Testis (tissue), 3 donors: ENCODE measurements around the gene MACF1. TPM values are rescaled to one million over a fixed set of nuclear protein-coding genes. Genes with fewer than 3 reads are reported as not detected.
A peak's percentile ranks its signal among the peaks of the same experiment; 100 is the strongest.

Experiments used
- DNase-seq: peaks from one replicate; pipeline ENCODE4 v3.0.0-alpha.2; 2019
- H3K27ac ChIP-seq, 2 donors: fragments of 200-600 bp; sonication (generic); one replicate each; pipeline ENCODE4 v1.5.1; 2019
- H3K27me3 ChIP-seq: fragments of 200-600 bp; sonication (generic); one replicate; pipeline ENCODE4 v1.5.1; 2019
- H3K36me3 ChIP-seq: fragments of 200-600 bp; sonication (generic); one replicate; pipeline ENCODE4 v1.5.1; 2017; ENCODE audit warnings: low read depth; ENCODE audit errors: missing control alignments
- H3K4me1 ChIP-seq: fragments of 200-600 bp; sonication (generic); one replicate; pipeline ENCODE4 v1.5.1; 2019
- H3K4me3 ChIP-seq, 2 donors: fragments of 200-600 bp; sonication (generic); one replicate each; pipeline ENCODE4 v1.5.1; 2017 to 2019
- H3K9me3 ChIP-seq: fragments of 200-600 bp; sonication (generic); one replicate; pipeline ENCODE4 v1.5.1; 2017
- CTCF ChIP-seq, 3 experiments: fragments of 450-650 bp in 2 of 3; fragments of 200-600 bp in 1 of 3; sonication (generic) in 1 of 3; IDR thresholded peaks; one replicate each; pipeline ENCODE4 v1.5.1; 2016 to 2019; ENCODE audit warnings: antibody characterized with exemption in 3 of 3, mild to moderate bottlenecking in 2 of 3, moderate library complexity in 1 of 3
- POLR2A ChIP-seq: fragments of 450-650 bp; IDR thresholded peaks from one replicate; pipeline ENCODE4 v1.6.1; 2017; ENCODE audit warnings: antibody characterized with exemption, mild to moderate bottlenecking, moderate library complexity
- WGBS, 2 donors: methylation state at CpG; one replicate each; pipeline ENCODE4 v1.1.5; 2018; 5-methylcytosine and 5-hydroxymethylcytosine counted together
- intact Hi-C: fragments of 100-400 bp; cut with DNase I; formaldehyde crosslinking; loops from one replicate; pipeline ENCODE4 v1.15.1; 2023; ENCODE audit warnings: low total_unique reads
- polyA plus RNA-seq: library from polyadenylated mRNA; stranded (reverse); fragments of 350-450 nt; fragmentation: Illumina TruSeq; extraction: RNeasy Lipid Tissue Mini Kit (QIAGEN cat#74804); gene quantifications from one replicate; pipeline ENCODE4 v1.2.3, GENCODE V29; 2014; ENCODE audit warnings: low read depth, low replicate concordance; ENCODE audit not compliant: insufficient read depth
- total RNA-seq, 2 donors: library from RNA; depleted of rRNA; stranded (reverse); fragments of >200 nt; gene quantifications; one replicate each; pipeline ENCODE4 v1.2.3, GENCODE V29; 2016

The MACF1 gene
- total and polyA plus RNA-seq, 3 donors from 2014 or later = 136 to 494 (median 422) TPM

DNA sequence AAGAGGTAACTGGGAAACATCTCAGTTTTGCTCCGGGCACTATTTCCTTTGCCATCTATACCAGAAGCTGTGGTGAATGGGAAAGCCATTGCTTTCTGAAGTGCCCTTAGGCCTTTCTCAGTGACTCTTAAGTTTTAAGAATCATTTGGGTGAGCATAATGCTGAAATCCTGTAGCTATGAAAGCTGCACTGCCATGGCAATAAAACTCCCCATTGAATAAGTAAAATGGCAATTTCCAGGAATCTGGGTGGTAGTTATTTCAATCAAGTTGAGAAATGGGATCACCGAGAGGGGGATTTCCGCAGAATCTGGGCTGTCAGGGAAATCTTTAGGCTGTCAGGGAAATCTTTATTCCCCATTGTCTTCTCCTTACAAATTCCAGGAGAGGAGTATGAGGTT is 26.8 kb upstream of the MACF1 start:
- intact Hi-C loops = no loop called here
- Histone ChIP-seq H3K9me3 (no peaks in the 10 kb centered on the region), H3K4me1 (peaks cover 32% of the 10 kb centered on the region), H3K27me3 (no peaks in the 10 kb centered on the region), H3K36me3 (no peaks in the 10 kb centered on the region), H3K4me3 (no peak overlapping the region), H3K27ac (no peak overlapping the region)
- no peak for DNase-seq
- WGBS, 2 donors = 87% methylated on average over 3 of the region's 3 CpGs
- TF ChIP-seq CTCF (IDR thresholded peaks at IDR 0.05) (no peak), POLR2A (no peak)

DNA sequence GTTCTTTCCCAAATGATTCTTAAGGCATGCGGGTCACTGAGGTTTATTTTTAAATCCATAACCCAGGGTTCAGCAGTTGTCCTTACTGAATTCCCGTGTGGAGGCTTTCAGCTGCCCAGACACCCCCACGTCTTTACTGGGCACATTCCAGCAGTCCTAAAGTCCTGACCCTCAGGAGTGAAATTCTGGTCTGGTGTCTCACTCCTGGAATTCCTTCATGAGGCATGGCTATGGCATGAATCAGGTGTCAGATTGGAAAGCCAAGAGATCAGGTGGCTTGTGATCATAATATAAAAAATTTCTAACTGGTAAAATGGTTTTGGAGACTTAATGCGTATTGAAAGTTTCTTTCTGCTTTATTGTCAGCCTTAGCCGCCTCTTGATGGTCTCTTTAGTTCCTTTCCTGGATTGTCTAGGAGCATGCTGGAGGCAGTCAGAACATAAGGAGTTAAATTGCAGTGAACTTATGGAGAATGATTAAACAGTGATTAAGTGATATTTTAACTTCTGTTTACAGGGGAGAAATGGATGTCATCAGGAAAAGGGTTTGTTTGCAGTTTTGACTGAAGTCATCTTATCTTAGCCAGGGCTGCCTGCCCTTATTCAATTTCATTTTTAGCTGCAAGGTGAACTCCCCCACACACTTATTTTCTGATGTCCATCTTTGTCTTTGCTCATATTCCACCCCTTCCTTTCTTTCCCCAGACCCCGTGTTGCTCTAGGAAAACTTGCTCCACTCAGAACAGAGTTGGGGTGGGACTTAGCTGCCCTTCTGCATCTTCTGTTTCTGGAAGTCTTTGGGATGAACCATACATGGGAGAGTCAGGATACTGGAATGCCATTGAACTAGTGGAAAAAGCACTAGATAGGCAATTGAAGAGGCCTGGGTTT is 25.7 kb upstream of the MACF1 start:
- H3K4me3 ChIP-seq = no peak overlapping the region
- H3K9me3 ChIP-seq = no peaks in the 10 kb centered on the region
- DNase-seq = no peak
- H3K27ac ChIP-seq = peak overlapping the region; percentile 22 to 41
- peaks cover 21% of the 10 kb centered on the region for H3K4me1 ChIP-seq
- 46 to 55% methylated on average over 6 of the region's 6 CpGs for WGBS, 2 donors
- TF ChIP-seq CTCF (IDR thresholded peaks at IDR 0.05) = no peak
- TF ChIP-seq POLR2A = no peak
- H3K36me3 ChIP-seq = no peaks in the 10 kb centered on the region
- H3K27me3 ChIP-seq = no peaks in the 10 kb centered on the region
- intact Hi-C loops = no loop called here

GRCh38 chr1:39181311-39181710 is 23.2 kb upstream of the MACF1 start:
- no peak for DNase-seq
- H3K4me1 ChIP-seq = peaks cover 11% of the 10 kb centered on the region
- no peaks in the 10 kb centered on the region for H3K9me3 ChIP-seq
- H3K36me3 ChIP-seq = no peaks in the 10 kb centered on the region
- no peak for TF ChIP-seq POLR2A
- no peaks in the 10 kb centered on the region for H3K27me3 ChIP-seq
- no peak overlapping the region for H3K27ac ChIP-seq
- intact Hi-C loops = no loop called here
- no peak overlapping the region for H3K4me3 ChIP-seq
- WGBS, 2 donors = 65 to 88% methylated on average over 3 of the region's 3 CpGs

DNA sequence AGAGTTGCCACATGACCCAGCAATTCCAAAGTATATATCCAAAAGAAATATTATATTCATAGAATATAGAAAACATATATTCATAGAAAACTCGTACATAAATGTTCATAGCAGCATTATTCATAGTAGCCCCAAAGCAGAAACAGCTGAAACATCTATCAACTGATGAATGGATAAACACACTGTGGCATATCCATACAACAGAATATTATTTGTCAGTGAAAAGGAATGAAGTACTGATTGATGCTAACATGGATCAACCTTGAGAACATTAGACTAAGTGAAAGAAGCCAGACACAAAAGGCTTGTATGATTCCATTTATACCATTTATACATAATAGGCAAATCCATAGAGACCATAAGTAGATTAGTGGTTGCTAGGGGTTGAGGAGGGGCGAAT is 21.7 kb upstream of the MACF1 start:
- no peaks in the 10 kb centered on the region for H3K36me3 ChIP-seq
- TF ChIP-seq POLR2A (no peak), CTCF (IDR thresholded peaks at IDR 0.05) (no peak)
- H3K4me3 ChIP-seq = no peak overlapping the region
- WGBS, 2 donors = 92 to 93% methylated on average over 2 of the region's 2 CpGs
- no peaks in the 10 kb centered on the region for H3K9me3 ChIP-seq
- H3K4me1 ChIP-seq = peaks cover 11% of the 10 kb centered on the region
- DNase-seq = no peak
- intact Hi-C loops = no loop called here
- H3K27me3 ChIP-seq = no peaks in the 10 kb centered on the region
- no peak overlapping the region for H3K27ac ChIP-seq

- WGBS, 2 donors = 91 to 98% methylated on average over 4 of the region's 4 CpGs
- no peak for TF ChIP-seq CTCF (IDR thresholded peaks at IDR 0.05)
- no peak for TF ChIP-seq POLR2A
- Histone ChIP-seq H3K27me3 (no peaks in the 10 kb centered on the region), H3K4me1 (peaks cover 5% of the 10 kb centered on the region), H3K9me3 (no peaks in the 10 kb centered on the region), H3K36me3 (no peaks in the 10 kb centered on the region), H3K4me3 (no peak overlapping the region), H3K27ac (no peak overlapping the region)
- peak; percentile 36 for DNase-seq
- intact Hi-C loops = no loop called here
Observed at GRCh38 chr1:39183503-39184353, 20.8 kb upstream of the MACF1 start.
